NCI-H2227 (cell line): Measurements from ENCODE around the gene MIGA2.
A peak's percentile ranks its signal among the peaks of the same experiment; 100 is the strongest.
"Not testable (repeated sequence)": the region's sequence is repeated elsewhere in the genome, so short reads cannot be mapped to it uniquely, and the experiment has no call there.

ENCODE experiments used
- DNase-seq: peaks from one replicate; lab custom pipeline; 2025; ENCODE audit not compliant: unreplicated experiment; lab: John Stamatoyannopoulos, UW

Gene MIGA2

GRCh38 chr9:129036241-129036922 lies at the start of gene MIGA2:
TSS of gene MIGA2 (plus strand) at chr9:129036626. CDS start at chr9:129040595, 3,969 bp downstream.
- peak; percentile 97 for DNase-seq

- no peak for DNase-seq
These were observed 49.8 kb upstream of the MIGA2 start for GRCh38 chr9:128986671-128987070.

DNA sequence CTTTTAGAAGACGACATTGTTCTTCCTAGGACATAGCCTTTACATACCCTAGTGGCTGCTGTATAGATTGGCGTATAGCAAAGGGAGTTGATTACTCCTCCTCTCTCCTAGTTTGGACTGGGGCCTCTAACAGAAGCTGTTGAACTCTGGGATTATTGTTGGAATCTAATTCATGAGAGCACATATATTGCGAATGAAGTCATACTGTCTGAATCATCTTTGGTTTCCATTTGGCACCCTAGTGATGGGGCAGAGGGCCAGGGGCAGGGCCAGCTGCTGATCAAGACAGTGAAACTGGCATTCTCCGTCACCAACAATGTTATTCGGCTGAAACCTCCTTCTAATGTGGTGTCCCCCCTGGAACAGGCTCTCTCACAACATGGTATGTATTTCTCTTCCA lies 48.6 kb upstream of the MIGA2 start:
- no peak for DNase-seq

GRCh38 chr9:128992995-128993394 lies 43.4 kb upstream of the MIGA2 start:
- DNase-seq: no peak

DNA sequence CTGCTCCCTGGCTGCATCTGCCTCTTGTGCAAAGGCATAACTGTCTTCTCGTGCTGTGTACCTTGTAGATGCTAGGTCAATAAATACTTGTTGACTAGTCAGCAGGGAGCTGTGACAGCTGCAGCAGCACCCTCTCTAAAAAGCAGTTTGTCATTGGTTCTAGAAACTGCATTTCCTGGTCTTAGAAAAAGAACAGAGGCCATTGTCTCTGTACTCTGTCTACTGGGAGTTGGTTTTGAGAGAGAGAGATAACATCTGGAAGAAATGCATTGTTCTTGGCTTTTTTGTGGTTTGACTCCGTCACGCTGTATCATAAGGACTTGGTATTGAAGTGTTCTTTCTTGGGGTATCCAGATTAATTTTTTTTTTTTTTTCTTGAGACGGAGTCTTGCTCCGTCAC lies 40.6 kb upstream of the MIGA2 start:
- DNase-seq: no peak

DNA sequence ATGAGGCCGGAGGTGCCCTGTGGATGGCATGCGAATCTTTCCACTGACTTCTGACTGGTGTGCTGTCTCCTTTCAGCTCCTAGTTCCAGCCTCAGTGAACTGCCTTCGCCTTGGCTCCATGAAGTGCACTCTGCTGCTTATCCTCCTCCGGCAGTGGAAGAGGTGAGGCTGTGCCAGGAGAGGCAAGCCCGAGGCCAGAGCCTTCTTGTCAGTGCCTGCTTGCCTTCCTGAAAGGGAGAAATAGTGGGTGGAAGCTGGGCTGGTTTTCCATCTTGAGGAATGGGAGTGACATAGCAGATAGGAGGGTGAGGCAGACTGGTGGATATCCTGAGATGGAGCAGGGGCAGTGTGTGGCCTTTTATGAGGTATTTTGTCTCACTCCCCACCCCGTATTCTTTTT lies 38.0 kb upstream of the MIGA2 start:
- no peak for DNase-seq

GRCh38 chr9:128999581-129000206 lies 36.7 kb upstream of the MIGA2 start:
- no peak for DNase-seq

GRCh38 chr9:129001504-129002325 lies 34.7 kb upstream of the MIGA2 start:
- no peak for DNase-seq

DNA sequence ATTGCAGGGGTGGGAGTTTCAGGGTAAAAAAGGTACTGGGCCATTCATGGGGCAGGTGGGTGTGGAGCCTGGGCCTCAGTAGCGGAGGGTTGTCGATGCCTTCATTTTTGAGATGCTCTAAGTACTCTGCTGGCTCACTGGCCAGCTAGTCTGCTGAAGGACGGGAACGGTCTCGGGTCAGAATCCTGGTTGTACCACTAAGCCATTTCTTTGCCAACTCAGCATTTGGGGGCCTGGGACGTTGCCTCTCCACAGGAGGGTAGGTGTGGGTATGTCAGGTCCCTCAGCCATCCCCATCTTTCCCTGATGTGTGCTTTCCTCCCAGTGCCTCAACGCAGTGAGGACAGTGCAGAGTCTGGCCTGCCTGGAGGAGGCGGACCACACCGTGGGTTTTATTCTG lies 33.4 kb upstream of the MIGA2 start:
- no peak for DNase-seq

DNA sequence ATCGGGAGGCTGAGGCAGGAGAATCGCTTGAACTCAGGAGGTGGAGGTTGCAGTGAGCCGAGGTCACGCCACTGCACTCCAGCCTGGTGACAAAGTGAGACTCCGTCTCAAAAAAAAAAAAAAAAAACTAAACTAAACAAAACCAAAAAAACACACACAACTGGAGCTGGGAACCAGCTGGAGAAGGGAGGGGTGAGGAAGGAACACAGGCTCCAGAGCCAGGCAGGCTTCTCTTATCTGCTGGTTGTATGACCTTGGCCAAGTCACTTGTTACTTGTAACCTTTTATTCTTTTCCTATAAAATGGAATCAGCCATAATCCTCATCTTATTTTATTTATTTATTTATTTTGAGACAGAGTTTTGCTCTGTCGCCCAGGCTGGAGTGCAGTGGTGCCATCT lies 32.3 kb upstream of the MIGA2 start:
- not testable (repeated sequence) for DNase-seq

DNA sequence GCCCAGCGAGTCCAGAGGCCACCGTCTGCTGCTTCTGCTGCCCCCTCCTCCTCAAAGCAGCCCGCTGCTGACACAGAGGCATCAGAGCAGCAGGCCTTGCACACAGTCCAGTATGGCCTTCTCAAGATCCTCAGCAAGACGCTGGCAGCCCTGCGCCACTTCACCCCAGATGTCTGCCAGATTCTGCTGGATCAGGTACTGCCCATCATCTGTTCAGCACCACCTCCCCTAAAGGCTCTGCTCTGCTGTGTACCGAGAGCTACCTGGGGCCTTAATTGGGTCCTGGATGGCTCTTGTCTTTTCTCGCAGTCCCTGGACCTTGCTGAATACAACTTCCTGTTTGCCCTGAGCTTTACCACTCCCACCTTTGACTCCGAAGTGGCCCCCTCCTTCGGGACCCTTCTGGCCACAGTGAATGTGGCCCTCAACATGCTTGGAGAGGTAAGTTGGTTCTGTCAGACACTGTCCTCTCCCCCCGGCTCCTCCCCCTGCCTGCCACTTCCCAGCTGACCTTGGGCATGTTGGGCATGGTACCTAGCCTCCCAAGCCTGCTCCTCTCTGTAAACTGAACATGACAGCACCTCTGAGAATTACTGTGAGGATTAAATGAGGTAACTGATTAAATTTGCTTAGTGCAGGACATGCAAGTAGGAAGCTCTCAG lies 31.0 kb upstream of the MIGA2 start:
- no peak for DNase-seq

DNA sequence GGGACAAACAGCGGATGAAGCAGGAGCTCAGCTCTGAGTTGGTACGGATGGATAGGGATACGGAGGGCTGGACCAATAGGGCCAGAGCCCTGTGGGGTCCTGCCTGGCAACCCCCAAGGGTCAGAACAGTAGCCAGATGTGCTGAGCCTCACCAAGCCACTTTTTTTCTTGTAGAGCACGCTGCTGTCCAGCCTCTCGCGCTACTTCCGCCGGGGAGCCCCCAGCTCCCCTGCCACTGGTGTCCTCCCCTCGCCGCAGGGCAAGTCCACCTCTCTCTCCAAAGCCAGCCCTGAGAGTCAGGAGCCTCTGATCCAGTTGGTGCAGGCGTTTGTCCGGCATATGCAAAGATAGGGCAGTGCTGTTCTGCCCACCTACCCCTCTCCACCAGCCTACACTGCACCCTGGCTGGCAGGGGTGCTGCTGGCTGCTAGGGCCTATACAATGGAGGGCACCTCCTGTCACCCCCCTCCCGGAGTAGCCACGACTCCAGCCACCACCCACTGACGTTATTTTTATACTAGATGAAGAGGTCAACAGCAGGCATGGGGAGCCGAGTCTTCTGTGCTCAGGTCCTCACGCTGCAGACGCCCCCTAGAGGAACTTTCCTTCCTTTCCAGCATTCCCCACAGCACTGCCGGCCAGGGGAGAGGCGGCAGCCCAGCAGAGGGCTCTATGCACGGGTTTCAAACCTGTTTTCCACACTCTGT lies 29.9 kb upstream of the MIGA2 start:
- peak; percentile 82 for DNase-seq

- DNase-seq: no peak
These were observed 29.2 kb upstream of the MIGA2 start for GRCh38 chr9:129007035-129007765.

- DNase-seq: no peak
These were observed 28.5 kb upstream of the MIGA2 start for GRCh38 chr9:129007766-129008468.

GRCh38 chr9:129008469-129008965 lies 27.9 kb upstream of the MIGA2 start:
- DNase-seq: no peak

- DNase-seq: no peak
These were observed 27.3 kb upstream of the MIGA2 start for GRCh38 chr9:129008986-129009583.

DNA sequence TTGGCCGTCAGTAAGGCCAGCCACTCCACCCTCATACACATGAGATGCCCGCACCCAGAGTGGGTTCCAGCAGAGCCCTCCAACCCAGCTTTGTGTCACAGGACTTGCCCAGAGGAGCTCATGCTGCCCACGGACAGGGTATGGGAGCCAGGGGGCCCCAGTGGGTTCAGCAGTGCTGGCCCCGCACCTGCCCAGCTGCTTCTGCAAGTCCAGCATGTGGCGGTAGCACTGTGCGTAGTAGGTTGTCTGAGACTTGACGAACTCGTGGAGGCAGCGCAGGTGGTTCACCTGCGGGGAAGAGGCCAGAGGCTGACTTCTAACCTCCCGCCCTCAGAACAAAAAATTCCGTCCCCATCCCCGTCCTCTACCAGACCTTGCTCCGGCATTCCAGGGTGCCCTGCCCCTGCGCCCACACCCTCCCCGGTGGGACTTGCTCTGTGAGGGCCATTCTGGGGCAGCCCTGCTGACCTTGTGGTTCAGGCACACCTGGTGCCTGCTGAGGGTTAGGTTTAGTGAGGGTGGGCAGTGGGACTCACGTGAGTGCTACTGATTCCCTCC lies 26.8 kb upstream of the MIGA2 start:
- DNase-seq: no peak

- DNase-seq: no peak
These were observed 26.0 kb upstream of the MIGA2 start for GRCh38 chr9:129010267-129010975.
